ENCODE results near the gene GNB1L.

DNA sequence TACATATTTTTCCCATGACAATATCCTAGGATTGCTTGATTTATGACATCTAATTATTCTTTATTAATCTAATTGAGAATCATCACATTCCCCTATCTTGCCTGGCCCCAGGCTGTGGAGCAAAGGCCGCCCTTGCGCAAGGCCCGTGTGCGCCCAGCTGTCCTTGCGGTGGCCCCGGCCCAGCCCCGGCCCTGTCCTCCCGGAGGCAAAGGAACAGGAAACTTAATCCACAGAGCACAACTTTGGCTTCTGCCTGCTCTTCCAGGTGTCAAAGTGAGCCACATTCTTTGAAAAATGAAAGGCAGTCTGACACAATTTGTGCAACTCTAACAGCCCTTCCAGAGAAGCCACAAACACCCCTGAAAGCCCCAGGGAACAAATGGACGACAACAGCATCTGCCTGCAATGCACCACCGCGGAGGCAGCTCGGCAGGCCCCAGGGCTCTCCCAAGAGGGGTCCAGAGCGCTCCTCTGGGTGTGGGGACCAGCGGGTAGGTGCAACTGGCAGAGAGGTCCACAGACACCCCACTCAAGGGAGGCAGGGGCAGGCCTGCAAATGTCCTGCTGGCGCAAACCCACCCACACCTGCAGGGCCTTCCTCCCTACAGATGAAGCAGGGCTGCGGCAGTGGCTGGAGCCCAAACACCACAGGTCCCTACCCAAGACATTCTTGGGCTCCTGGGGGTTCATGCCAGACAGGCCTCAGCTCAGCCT lies 30.3 kb downstream of the GNB1L start:
- TF ChIP-seq EZH2phosphoT487 (IDR thresholded peaks at IDR 0.05; ENCODE audit: insufficient read depth, low read depth) (no peak), EZH2 (IDR thresholded peaks at IDR 0.05; ENCODE audit: insufficient read depth, poor library complexity, severe bottlenecking) (no peak)

Data from GM23248 (cell line).